Gastrocnemius medialis (tissue), 4 donors: ENCODE results near the gene TMEM43.

ENCODE experiments used
- POLR2A ChIP-seq, 2 donors: fragments of 450-650 bp; IDR thresholded peaks; one replicate each; pipeline ENCODE4 v1.6.1; 2017; ENCODE audit warnings: antibody characterized with exemption in 2 of 2, mild to moderate bottlenecking in 2 of 2, moderate library complexity in 2 of 2
- TF ChIP-seq, protein P1 (sequence below), 5 experiments: fragments of 450-650 bp in 3 of 5; fragments of 200-600 bp in 2 of 5; sonication (generic) in 2 of 5; IDR thresholded peaks in 4 of 5; conservative IDR thresholded peaks in 1 of 5; 1 replicate in 4 of 5; 2 replicates in 1 of 5; pipeline ENCODE4 v1.5.1; 2016 to 2019; ENCODE audit warnings: antibody characterized with exemption in 5 of 5, mild to moderate bottlenecking in 3 of 5, moderate library complexity in 3 of 5

DNA sequence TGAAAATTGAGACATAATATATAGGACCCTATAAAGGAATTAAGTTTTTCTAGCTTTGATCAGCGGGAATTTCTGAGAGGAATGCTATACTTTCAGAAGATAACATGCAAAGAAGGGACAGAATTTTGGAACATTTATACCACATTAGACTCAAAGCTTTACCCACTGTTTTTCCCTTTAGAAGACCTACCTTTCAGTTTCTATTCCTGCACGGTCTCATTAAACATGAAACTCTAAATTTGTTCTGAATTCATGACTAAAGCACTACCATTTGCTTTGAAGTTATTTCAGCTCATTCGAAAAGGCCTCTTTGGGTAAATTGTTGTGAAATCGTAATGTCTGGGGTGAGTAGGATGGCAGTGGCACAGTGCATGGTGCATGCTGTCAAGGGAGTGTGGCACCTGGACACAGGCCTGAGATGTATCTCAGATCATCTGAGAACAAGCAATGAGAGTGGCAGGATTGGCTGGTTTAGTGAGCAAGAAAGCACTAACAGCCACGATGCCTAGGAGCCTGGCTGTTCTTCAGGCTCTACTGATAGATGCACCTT is 42.7 kb upstream of the TMEM43 start:
- TF ChIP-seq, protein P1, sequence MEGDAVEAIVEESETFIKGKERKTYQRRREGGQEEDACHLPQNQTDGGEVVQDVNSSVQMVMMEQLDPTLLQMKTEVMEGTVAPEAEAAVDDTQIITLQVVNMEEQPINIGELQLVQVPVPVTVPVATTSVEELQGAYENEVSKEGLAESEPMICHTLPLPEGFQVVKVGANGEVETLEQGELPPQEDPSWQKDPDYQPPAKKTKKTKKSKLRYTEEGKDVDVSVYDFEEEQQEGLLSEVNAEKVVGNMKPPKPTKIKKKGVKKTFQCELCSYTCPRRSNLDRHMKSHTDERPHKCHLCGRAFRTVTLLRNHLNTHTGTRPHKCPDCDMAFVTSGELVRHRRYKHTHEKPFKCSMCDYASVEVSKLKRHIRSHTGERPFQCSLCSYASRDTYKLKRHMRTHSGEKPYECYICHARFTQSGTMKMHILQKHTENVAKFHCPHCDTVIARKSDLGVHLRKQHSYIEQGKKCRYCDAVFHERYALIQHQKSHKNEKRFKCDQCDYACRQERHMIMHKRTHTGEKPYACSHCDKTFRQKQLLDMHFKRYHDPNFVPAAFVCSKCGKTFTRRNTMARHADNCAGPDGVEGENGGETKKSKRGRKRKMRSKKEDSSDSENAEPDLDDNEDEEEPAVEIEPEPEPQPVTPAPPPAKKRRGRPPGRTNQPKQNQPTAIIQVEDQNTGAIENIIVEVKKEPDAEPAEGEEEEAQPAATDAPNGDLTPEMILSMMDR (IDR thresholded peaks at IDR 0.05 in 4 of 5, conservative IDR thresholded peaks at IDR 0.05 in 1 of 5): no peak
- TF ChIP-seq POLR2A (IDR thresholded peaks at IDR 0.05): no peak
